Epithelial cell of esophagus (primary cell): ENCODE data around the gene DNAJC7.
"Not testable (repeated sequence)": the region's sequence is repeated elsewhere in the genome, so short reads cannot be mapped to it uniquely, and the experiment has no call there.

Experiments used
- DNase-seq: peaks from one replicate; pipeline ENCODE4 v3.0.0; 2010; ENCODE audit warnings: low read depth
- H3K4me3 ChIP-seq: 2 replicates; pipeline ENCODE4 v1.5.1; 2011; ENCODE audit warnings: mild to moderate bottlenecking, low read length, control low read depth
- CTCF ChIP-seq: IDR thresholded peaks from 2 replicates; pipeline ENCODE4 v1.5.1; 2011; ENCODE audit warnings: low read depth, mild to moderate bottlenecking, low read length, control low read depth, inconsistent platforms; ENCODE audit not compliant: insufficient read depth; ENCODE audit errors: missing control alignments

Gene DNAJC7

GRCh38 chr17:41939693-41940090 lies 77.5 kb downstream of the DNAJC7 start:
- no peak for DNase-seq
- no peak overlapping the region for H3K4me3 ChIP-seq
- no peak for TF ChIP-seq CTCF

- no peak overlapping the region for H3K4me3 ChIP-seq
- no peak for TF ChIP-seq CTCF
- DNase-seq = no peak
Measured at GRCh38 chr17:41939044-41939692, 78.1 kb downstream of the DNAJC7 start.

- TF ChIP-seq CTCF = no peak
- no peak for DNase-seq
- no peak overlapping the region for H3K4me3 ChIP-seq
Measured at GRCh38 chr17:41937970-41938954, 79.0 kb downstream of the DNAJC7 start.

- peak; percentile 17 for DNase-seq
- H3K4me3 ChIP-seq = no peak overlapping the region
- TF ChIP-seq CTCF = no peak
Measured at GRCh38 chr17:41935641-41936040, 81.6 kb downstream of the DNAJC7 start.

- no peak overlapping the region for H3K4me3 ChIP-seq
- no peak for TF ChIP-seq CTCF
- DNase-seq = no peak
Measured at GRCh38 chr17:41932816-41933389, 84.3 kb downstream of the DNAJC7 start.

GRCh38 chr17:41931715-41932114 lies 85.5 kb downstream of the DNAJC7 start:
- not testable (repeated sequence) for DNase-seq

GRCh38 chr17:41930833-41931156 lies 86.4 kb downstream of the DNAJC7 start:
- DNase-seq = not testable (repeated sequence)
- H3K4me3 ChIP-seq = peak overlapping the region; percentile 59

More at GRCh38 chr17:41931715-41932114, 85.5 kb downstream of the DNAJC7 start:
- not testable (repeated sequence) for H3K4me3 ChIP-seq
